Neuronal stem cell (in vitro differentiated cells): ENCODE results near the gene SMAD1.
"Not testable (repeated sequence)": the region's sequence is repeated elsewhere in the genome, so short reads cannot be mapped to it uniquely, and the experiment has no call there.

Experiments used
- DNase-seq: peaks from one replicate; pipeline ENCODE4 v3.0.0-alpha.2; 2013; ENCODE audit warnings: low spot score
- H2AFZ ChIP-seq: one replicate; pipeline ENCODE4 v1.6.1; 2013; ENCODE audit warnings: mild to moderate bottlenecking, low read length, inconsistent platforms
- H2AK5ac ChIP-seq: 2 replicates; pipeline ENCODE4 v1.6.1; 2013; ENCODE audit warnings: low read depth, mild to moderate bottlenecking, inconsistent platforms, low read length, moderate library complexity, mixed read lengths
- H2BK120ac ChIP-seq: 2 replicates; pipeline ENCODE4 v1.6.1; 2013; ENCODE audit warnings: low read depth, mild to moderate bottlenecking, inconsistent platforms, low read length, moderate library complexity, mixed read lengths
- H2BK12ac ChIP-seq: one replicate; pipeline ENCODE4 v1.6.1; 2013; ENCODE audit warnings: low read length, inconsistent platforms
- H2BK15ac ChIP-seq: 2 replicates; pipeline ENCODE4 v1.6.1; 2013; ENCODE audit warnings: mild to moderate bottlenecking, low read length, inconsistent platforms, mixed read lengths
- H2BK5ac ChIP-seq: one replicate; pipeline ENCODE4 v1.6.1; 2013; ENCODE audit warnings: inconsistent platforms, mild to moderate bottlenecking, low read length, moderate library complexity
- H3K14ac ChIP-seq: one replicate; pipeline ENCODE4 v1.6.1; 2013; ENCODE audit warnings: low read length, inconsistent platforms
- H3K18ac ChIP-seq: 2 replicates; pipeline ENCODE4 v1.6.1; 2013; ENCODE audit warnings: low read length, inconsistent platforms
- H3K23ac ChIP-seq: 2 replicates; pipeline ENCODE4 v1.6.1; 2013; ENCODE audit warnings: low read depth, mild to moderate bottlenecking, mixed read lengths, low read length, inconsistent platforms; ENCODE audit not compliant: poor library complexity
- H3K27ac ChIP-seq: replicated peaks from 3 replicates; pipeline ENCODE4 v1.5.1; 2013; ENCODE audit warnings: low read length, inconsistent platforms
- H3K27me3 ChIP-seq, 3 experiments: 2 replicates each; pipeline ENCODE4 v1.6.1; 2013; ENCODE audit warnings: low read length in 3 of 3, mild to moderate bottlenecking in 2 of 3, inconsistent platforms in 1 of 3, low read depth in 1 of 3, mixed read lengths in 1 of 3, moderate library complexity in 1 of 3; ENCODE audit not compliant: control insufficient read depth in 3 of 3, insufficient read depth in 3 of 3
- H3K36me3 ChIP-seq, 2 donors: replicated peaks in 1 of 2; 2 replicates each; pipeline ENCODE4 v1.6.1; 2013; ENCODE audit warnings: low read length in 2 of 2; ENCODE audit not compliant: control insufficient read depth in 2 of 2, insufficient read depth in 2 of 2
- H3K4ac ChIP-seq: 2 replicates; pipeline ENCODE4 v1.6.1; 2013; ENCODE audit warnings: inconsistent platforms, mild to moderate bottlenecking, low read length, moderate library complexity
- H3K4me1 ChIP-seq, 2 donors: 1 replicate in 1 of 2; 2 replicates in 1 of 2; pipeline ENCODE4 v1.6.1; 2013; ENCODE audit warnings: low read length in 2 of 2, low read depth in 1 of 2; ENCODE audit not compliant: control insufficient read depth in 2 of 2, insufficient read depth in 1 of 2
- H3K4me2 ChIP-seq: one replicate; pipeline ENCODE4 v1.6.1; 2013; ENCODE audit warnings: mild to moderate bottlenecking, low read length, inconsistent platforms; ENCODE audit not compliant: insufficient read depth, poor library complexity, severe bottlenecking
- H3K4me3 ChIP-seq, 2 donors: 2 replicates each; pipeline ENCODE4 v1.5.1; 2013; ENCODE audit warnings: low read length in 2 of 2, mild to moderate bottlenecking in 2 of 2, inconsistent platforms in 1 of 2, moderate library complexity in 1 of 2
- H3K79me1 ChIP-seq: one replicate; pipeline ENCODE4 v1.6.1; 2013; ENCODE audit warnings: low read depth, mild to moderate bottlenecking, inconsistent platforms, low read length, moderate library complexity
- H3K9ac ChIP-seq: one replicate; pipeline ENCODE4 v1.6.1; 2013; ENCODE audit warnings: mild to moderate bottlenecking, low read depth, low read length, inconsistent platforms; ENCODE audit not compliant: poor library complexity
- H3K9me3 ChIP-seq, 2 donors: replicated peaks in 1 of 2; 2 replicates each; pipeline versions ENCODE3 to v1.6.1; 2013; ENCODE audit warnings: low read length in 2 of 2, mild to moderate bottlenecking in 2 of 2, inconsistent platforms in 1 of 2, low read depth in 1 of 2, mixed read lengths in 1 of 2, moderate library complexity in 1 of 2; ENCODE audit not compliant: control insufficient read depth in 2 of 2, insufficient read depth in 1 of 2
- H4K8ac ChIP-seq: one replicate; pipeline ENCODE4 v1.6.1; 2013; ENCODE audit warnings: low read depth, mild to moderate bottlenecking, inconsistent platforms, low read length, moderate library complexity
- H4K91ac ChIP-seq: one replicate; pipeline ENCODE4 v1.6.1; 2013; ENCODE audit warnings: low read length, low read depth, mild to moderate bottlenecking, inconsistent platforms; ENCODE audit not compliant: poor library complexity
- WGBS, 2 donors: extraction: QIAGEN DNeasy Blood & Tissue Kit; methylation state at CpG; one replicate each; pipeline ENCODE4 v1.1.7; 2013; ENCODE audit warnings: missing lambda C conversion rate in 2 of 2, mixed read lengths in 1 of 2; ENCODE audit not compliant: insufficient read length in 2 of 2, insufficient replicate concordance in 1 of 2; ENCODE audit errors: extremely low coverage in 2 of 2; 5-methylcytosine and 5-hydroxymethylcytosine counted together

Gene SMAD1

DNA sequence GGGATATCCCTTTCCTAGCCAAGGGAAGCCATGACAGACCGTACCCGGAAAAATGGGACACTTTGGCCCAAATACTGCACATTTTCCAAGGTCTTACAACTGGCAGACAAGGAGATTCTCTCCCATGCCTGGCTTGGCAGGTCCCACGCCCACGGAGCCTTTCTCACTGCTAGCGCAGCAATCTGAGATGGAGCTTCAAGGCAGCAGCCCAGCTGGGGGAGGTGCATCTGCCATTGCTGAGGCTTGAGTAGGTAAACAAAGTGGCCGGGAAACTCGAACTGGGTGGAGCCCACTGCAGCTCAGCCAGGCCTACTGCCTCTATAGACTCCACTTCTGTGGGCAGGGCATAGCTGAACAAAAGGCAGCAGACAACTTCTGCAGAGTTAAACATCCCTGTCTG, 92.9 kb downstream of the SMAD1 start:
- H3K4me1 ChIP-seq, H3K18ac ChIP-seq, DNase-seq, H3K36me3 ChIP-seq, H2BK5ac ChIP-seq, H3K27ac ChIP-seq, H3K9me3 ChIP-seq, H3K9ac ChIP-seq, H2BK120ac ChIP-seq, H2AK5ac ChIP-seq, H2BK12ac ChIP-seq, H4K91ac ChIP-seq, H3K4me2 ChIP-seq, H2BK15ac ChIP-seq, H4K8ac ChIP-seq, H3K23ac ChIP-seq, H3K27me3 ChIP-seq, H3K79me1 ChIP-seq, H3K14ac ChIP-seq, H3K4ac ChIP-seq: not testable (repeated sequence)
- no CpG with 5 or more reads among the region's 7 CpGs for WGBS, 2 donors
- H2AFZ ChIP-seq: peak overlapping the region; percentile 80
- peak overlapping the region; percentile 2 to 22 for H3K4me3 ChIP-seq

DNA sequence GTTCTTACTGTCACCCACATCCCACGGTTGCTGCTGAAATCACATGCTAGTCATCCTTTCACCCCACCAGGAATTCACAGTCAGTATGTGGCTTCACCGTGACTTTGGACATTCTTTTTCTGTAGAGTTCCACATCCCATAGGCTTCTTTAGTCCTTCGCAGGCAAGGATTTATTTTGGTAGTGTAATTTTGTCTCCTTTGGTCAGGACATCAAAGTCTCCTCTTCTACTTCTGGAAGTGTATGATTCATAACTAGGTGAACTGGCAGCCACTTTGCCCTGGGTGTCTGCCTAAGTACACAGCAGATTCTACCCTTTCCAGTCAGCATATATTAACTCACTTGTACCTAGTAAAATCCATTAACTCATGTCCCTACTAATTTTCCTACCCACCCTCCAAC, 99.3 kb downstream of the SMAD1 start:
- Histone ChIP-seq H3K4me1 (no peaks in the 10 kb centered on the region), H2AFZ (no peak overlapping the region), H3K18ac (no peak overlapping the region), H3K27me3 (peaks cover 0 to 3% (median 0%) of the 10 kb centered on the region in 3 experiments), H3K4me2 (no peak overlapping the region), H2BK15ac (no peak overlapping the region), H3K79me1 (no peaks in the 10 kb centered on the region), H3K27ac (no peak overlapping the region), H2BK12ac (no peak overlapping the region), H4K8ac (no peak overlapping the region), H3K23ac (no peak overlapping the region), H3K9me3 (no peaks in the 10 kb centered on the region), H4K91ac (no peak overlapping the region), H2BK5ac (no peak overlapping the region), H2AK5ac (no peak overlapping the region), H3K36me3 (no peaks in the 10 kb centered on the region), H3K14ac (no peak overlapping the region), H2BK120ac (no peak overlapping the region), H3K4ac (no peak overlapping the region), H3K9ac (no peak overlapping the region), H3K4me3 (no peak overlapping the region)
- no CpG with 5 or more reads among the region's 3 CpGs for WGBS, 2 donors
- DNase-seq: no peak

DNA sequence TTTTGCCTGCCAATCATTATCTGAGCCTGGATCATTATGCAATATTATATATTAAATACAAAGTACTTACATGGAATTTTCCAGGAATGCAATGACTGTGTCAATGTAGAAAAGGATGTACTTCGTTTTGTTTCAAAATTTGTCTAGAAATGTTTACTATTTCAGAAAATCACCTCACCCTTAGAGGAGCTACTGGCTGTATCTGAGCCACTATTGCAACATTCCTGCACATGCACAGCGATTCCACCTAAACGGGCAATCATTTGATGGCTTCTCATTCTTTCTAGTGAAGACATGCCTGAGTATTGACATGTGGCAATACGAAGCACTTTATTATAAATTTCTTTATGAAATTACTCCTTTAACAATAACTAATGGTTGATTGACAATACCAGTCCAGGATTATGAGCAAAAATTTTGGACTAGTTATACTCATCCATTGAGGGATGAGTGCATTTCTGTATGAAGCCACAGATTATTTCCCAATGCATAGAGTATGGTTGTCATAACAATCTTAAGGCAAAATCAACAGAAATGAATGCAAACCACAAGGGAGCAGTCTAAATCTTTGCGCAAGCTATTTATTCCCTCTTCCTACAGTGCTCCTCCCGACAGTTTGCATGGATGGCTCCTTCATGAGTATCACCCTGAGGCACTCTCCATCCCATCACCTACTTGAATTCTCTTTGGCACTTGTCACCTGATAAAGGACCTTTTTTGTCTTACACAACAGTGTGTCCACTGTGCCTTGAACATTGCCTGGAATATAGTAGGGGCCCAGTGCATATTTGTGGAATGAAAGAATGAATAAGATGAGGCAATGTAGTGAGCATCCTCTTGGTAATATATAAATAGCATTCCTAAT, 101.8 kb downstream of the SMAD1 start:
- H3K4me3 ChIP-seq: no peak overlapping the region
- H3K79me1 ChIP-seq: no peaks in the 10 kb centered on the region
- no peak overlapping the region for H2AK5ac ChIP-seq
- no peak overlapping the region for H2BK12ac ChIP-seq
- no peak overlapping the region for H3K9ac ChIP-seq
- H2BK15ac ChIP-seq: no peak overlapping the region
- no peak overlapping the region for H3K23ac ChIP-seq
- H3K27ac ChIP-seq: no peak overlapping the region
- no peaks in the 10 kb centered on the region for H3K4me1 ChIP-seq
- no peak overlapping the region for H2AFZ ChIP-seq
- no peak for DNase-seq
- no peaks in the 10 kb centered on the region for H3K36me3 ChIP-seq
- no peak overlapping the region for H3K4ac ChIP-seq
- H2BK5ac ChIP-seq: no peak overlapping the region
- no peak overlapping the region for H4K91ac ChIP-seq
- peaks cover 0 to 7% (median 0%) of the 10 kb centered on the region in 3 experiments for H3K27me3 ChIP-seq
- no peak overlapping the region for H4K8ac ChIP-seq
- no peaks in the 10 kb centered on the region for H3K9me3 ChIP-seq
- no peak overlapping the region for H3K4me2 ChIP-seq
- no peak overlapping the region for H3K18ac ChIP-seq
- no peak overlapping the region for H3K14ac ChIP-seq
- no peak overlapping the region for H2BK120ac ChIP-seq
- WGBS, 2 donors: no CpG with 5 or more reads among the region's 6 CpGs

DNA sequence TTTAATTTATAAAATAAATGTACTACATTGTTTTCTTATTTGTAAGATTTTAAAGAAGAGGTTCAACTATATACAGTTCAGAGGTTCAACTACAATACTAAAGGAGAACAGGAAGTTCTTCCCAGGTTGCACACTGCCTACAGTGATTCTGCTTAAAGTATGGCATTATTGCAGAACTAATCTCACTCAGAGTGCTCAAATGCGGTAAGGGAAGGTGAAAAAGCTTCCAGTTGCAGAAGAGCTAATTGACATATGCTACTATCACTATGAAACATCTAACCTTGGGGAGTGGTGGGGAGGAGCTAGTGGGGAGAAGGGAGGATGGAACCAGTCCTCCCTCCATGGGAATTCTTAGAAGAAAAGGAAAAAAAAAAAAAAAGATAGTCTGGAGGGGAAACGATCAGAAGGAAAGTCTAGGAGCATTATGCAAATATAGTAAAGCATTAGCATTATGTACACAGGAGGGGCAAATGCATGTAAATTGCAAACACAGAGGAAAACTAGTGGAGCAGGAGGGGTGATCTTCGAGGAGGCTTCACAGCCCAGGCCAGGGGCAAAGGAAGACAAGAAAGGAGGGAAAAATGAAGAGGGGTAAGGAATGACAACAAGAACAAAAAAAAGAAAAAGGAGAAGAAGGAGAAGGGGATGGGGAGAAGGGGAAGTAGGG, 105.6 kb downstream of the SMAD1 start:
- no peak overlapping the region for H3K4me3 ChIP-seq
- H3K9me3 ChIP-seq: no peaks in the 10 kb centered on the region
- no peak overlapping the region for H3K27ac ChIP-seq
- no peak overlapping the region for H2BK15ac ChIP-seq
- H4K91ac ChIP-seq: no peak overlapping the region
- H3K18ac ChIP-seq: no peak overlapping the region
- H3K4me1 ChIP-seq: no peaks in the 10 kb centered on the region
- H2BK12ac ChIP-seq: no peak overlapping the region
- no peak overlapping the region for H2AK5ac ChIP-seq
- H3K4me2 ChIP-seq: no peak overlapping the region
- DNase-seq: no peak
- no CpG with 5 or more reads among the region's 3 CpGs for WGBS, 2 donors
- H3K4ac ChIP-seq: no peak overlapping the region
- no peak overlapping the region for H2BK5ac ChIP-seq
- H3K9ac ChIP-seq: no peak overlapping the region
- no peak overlapping the region for H3K23ac ChIP-seq
- H2BK120ac ChIP-seq: no peak overlapping the region
- H3K79me1 ChIP-seq: no peaks in the 10 kb centered on the region
- no peaks in the 10 kb centered on the region for H3K36me3 ChIP-seq
- no peak overlapping the region for H3K14ac ChIP-seq
- no peak overlapping the region for H4K8ac ChIP-seq
- H2AFZ ChIP-seq: no peak overlapping the region
- peaks cover 0 to 7% (median 0%) of the 10 kb centered on the region in 3 experiments for H3K27me3 ChIP-seq
